Sigmoid colon (tissue), 4 donors: ENCODE results near the gene PRLHR.

Source experiments
- CTCF ChIP-seq, 4 experiments: fragments of 450-650 bp in 3 of 4; fragments of 200-600 bp in 1 of 4; IDR thresholded peaks; one replicate each; pipeline ENCODE4 v1.5.1; 2016 to 2019; ENCODE audit warnings: antibody characterized with exemption in 4 of 4, mild to moderate bottlenecking in 3 of 4, moderate library complexity in 2 of 4
- POLR2AphosphoS5 ChIP-seq, 4 donors: sonication (generic); formaldehyde crosslinking; IDR thresholded peaks; one replicate each; pipeline ENCODE4 v1.6.1; 2017; ENCODE audit warnings: antibody characterized with exemption in 4 of 4

GRCh38 chr10:118572256-118573041, 23.0 kb downstream of the PRLHR start:
- TF ChIP-seq POLR2AphosphoS5 (IDR thresholded peaks at IDR 0.05) = no peak
- no peak for TF ChIP-seq CTCF (IDR thresholded peaks at IDR 0.05)
